HEK293 (cell line): Measurements from ENCODE around the gene LMAN2L.

Experiments used
- CTCF ChIA-PET: fragments of 350-600 bp; formaldehyde crosslinking; extraction: SDS; loops from one replicate; lab custom pipeline; 2021; ENCODE audit warnings: antibody characterized with exemption; lab: Yijun Ruan, JAX
- POLR2A ChIA-PET: fragments of 300-600 bp; formaldehyde crosslinking; extraction: SDS; loops from one replicate; lab custom pipeline; 2020; ENCODE audit warnings: antibody characterized with exemption, inconsistent platforms; lab: Yijun Ruan, JAX
- H3K27ac ChIP-seq: fragments of 200-500 bp; sonication (Bioruptor generic); 2 replicates; pipeline ENCODE4 v1.5.1; 2014; ENCODE audit warnings: low read depth, low read length, control low read depth, inconsistent platforms; ENCODE audit errors: extremely low read depth
- H3K36me3 ChIP-seq, 2 experiments: fragments of 200-500 bp in 1 of 2; sonication (Bioruptor generic) in 1 of 2; 1 replicate in 1 of 2; 2 replicates in 1 of 2; pipeline ENCODE4 v1.5.1; 2014 to 2017; ENCODE audit warnings: inconsistent platforms in 2 of 2, low read length in 2 of 2; ENCODE audit not compliant: control insufficient read depth in 2 of 2, insufficient read depth in 1 of 2
- H3K4me1 ChIP-seq: fragments of 200-500 bp; sonication (Bioruptor generic); 2 replicates; pipeline ENCODE4 v1.5.1; 2014; ENCODE audit warnings: mild to moderate bottlenecking, low read length, inconsistent platforms; ENCODE audit not compliant: control insufficient read depth, insufficient read depth
- H3K4me3 ChIP-seq: 2 replicates; pipeline ENCODE4 v1.5.1; 2011; ENCODE audit warnings: low read depth, mild to moderate bottlenecking, control low read depth, low read length, moderate library complexity
- H3K9me3 ChIP-seq: fragments of 200-500 bp; sonication (Bioruptor generic); 2 replicates; pipeline ENCODE4 v1.5.1; 2014; ENCODE audit warnings: low read depth, low read length, inconsistent platforms; ENCODE audit not compliant: control insufficient read depth, insufficient read depth
- FEZF1 ChIP-seq: fragments of 450-650 bp; formaldehyde crosslinking; IDR thresholded peaks from 2 replicates; pipeline ENCODE4 v1.5.1; 2016; ENCODE audit warnings: missing biosample characterization, missing genetic modification characterization
- GLI2 ChIP-seq: fragments of 450-650 bp; formaldehyde crosslinking; IDR thresholded peaks from 2 replicates; pipeline ENCODE4; 2017; ENCODE audit warnings: missing biosample characterization, missing genetic modification characterization, low read depth, borderline replicate concordance
- IKZF3 ChIP-seq: fragments of 450-650 bp; IDR thresholded peaks from 2 replicates; pipeline ENCODE4 v1.5.0; 2018; ENCODE audit warnings: missing biosample characterization, mild to moderate bottlenecking, missing genetic modification characterization, moderate library complexity
- KLF10 ChIP-seq: fragments of 450-650 bp; IDR thresholded peaks from 2 replicates; pipeline ENCODE4 v1.5.1; 2018; ENCODE audit warnings: missing biosample characterization, mild to moderate bottlenecking, missing genetic modification characterization
- KLF16 ChIP-seq: fragments of 450-650 bp; formaldehyde crosslinking; IDR thresholded peaks from 2 replicates; pipeline ENCODE4 v1.5.1; 2017; ENCODE audit warnings: missing biosample characterization, missing genetic modification characterization
- OSR2 ChIP-seq: fragments of 450-650 bp; formaldehyde crosslinking; IDR thresholded peaks from 2 replicates; pipeline ENCODE4 v1.5.1; 2016; ENCODE audit warnings: missing biosample characterization, missing genetic modification characterization
- SP7 ChIP-seq: fragments of 450-650 bp; formaldehyde crosslinking; IDR thresholded peaks from 2 replicates; pipeline ENCODE4 v1.5.1; 2016; ENCODE audit warnings: missing biosample characterization, missing genetic modification characterization
- ZBTB44 ChIP-seq: fragments of 450-650 bp; IDR thresholded peaks from 2 replicates; pipeline ENCODE4 v1.5.1; 2018; ENCODE audit warnings: missing biosample characterization, mild to moderate bottlenecking, missing genetic modification characterization
- ZFP41 ChIP-seq: fragments of 450-650 bp; formaldehyde crosslinking; IDR thresholded peaks from 2 replicates; pipeline ENCODE4 v1.5.1; 2016; ENCODE audit warnings: missing biosample characterization, missing genetic modification characterization, borderline replicate concordance
- ZNF174 ChIP-seq: fragments of 450-650 bp; formaldehyde crosslinking; IDR thresholded peaks from 2 replicates; pipeline ENCODE4 v1.5.0; 2017; ENCODE audit warnings: missing biosample characterization, mild to moderate bottlenecking, missing genetic modification characterization
- ZNF280C ChIP-seq: fragments of 450-650 bp; formaldehyde crosslinking; IDR thresholded peaks from 2 replicates; pipeline ENCODE4 v1.5.1; 2016; ENCODE audit warnings: missing biosample characterization, missing genetic modification characterization
- ZNF335 ChIP-seq: fragments of 450-650 bp; formaldehyde crosslinking; conservative IDR thresholded peaks from 2 replicates; pipeline ENCODE4 v1.5.1; 2016; ENCODE audit warnings: missing biosample characterization, missing genetic modification characterization
- ZNF341 ChIP-seq: fragments of 450-650 bp; formaldehyde crosslinking; IDR thresholded peaks from 2 replicates; pipeline ENCODE4; 2016; ENCODE audit warnings: low read depth, missing biosample characterization, missing genetic modification characterization
- ZNF366 ChIP-seq: fragments of 450-650 bp; formaldehyde crosslinking; conservative IDR thresholded peaks from 2 replicates; pipeline ENCODE4 v1.5.1; 2016; ENCODE audit warnings: missing biosample characterization, missing genetic modification characterization
- ZNF530 ChIP-seq: fragments of 450-650 bp; formaldehyde crosslinking; IDR thresholded peaks from 2 replicates; pipeline ENCODE4 v1.5.1; 2016; ENCODE audit warnings: low read depth, missing biosample characterization, missing genetic modification characterization
- ZNF600 ChIP-seq: fragments of 450-650 bp; formaldehyde crosslinking; IDR thresholded peaks from 2 replicates; pipeline ENCODE4 v1.5.1; 2016; ENCODE audit warnings: missing biosample characterization, missing genetic modification characterization
- ZNF621 ChIP-seq: fragments of 450-650 bp; formaldehyde crosslinking; IDR thresholded peaks from 2 replicates; pipeline ENCODE4 v1.5.1; 2017; ENCODE audit warnings: missing biosample characterization, missing genetic modification characterization
- ZNF629 ChIP-seq: fragments of 450-650 bp; formaldehyde crosslinking; IDR thresholded peaks from 2 replicates; pipeline ENCODE4 v1.5.1; 2017; ENCODE audit warnings: missing biosample characterization, missing genetic modification characterization
- ZNF639 ChIP-seq: fragments of 450-650 bp; formaldehyde crosslinking; IDR thresholded peaks from 2 replicates; pipeline ENCODE4 v1.5.1; 2016; ENCODE audit warnings: missing biosample characterization, missing genetic modification characterization
- ZNF664 ChIP-seq: fragments of 450-650 bp; formaldehyde crosslinking; IDR thresholded peaks from 2 replicates; pipeline ENCODE4 v1.5.1; 2016; ENCODE audit warnings: missing biosample characterization, missing genetic modification characterization
- ZNF692 ChIP-seq: fragments of 450-650 bp; formaldehyde crosslinking; IDR thresholded peaks from 2 replicates; pipeline ENCODE4 v1.5.1; 2016; ENCODE audit warnings: missing biosample characterization, missing genetic modification characterization
- ZNF777 ChIP-seq: fragments of 450-650 bp; formaldehyde crosslinking; IDR thresholded peaks from 2 replicates; pipeline ENCODE4 v1.5.1; 2017; ENCODE audit warnings: missing biosample characterization, missing genetic modification characterization, borderline replicate concordance
- ZSCAN23 ChIP-seq: fragments of 450-650 bp; formaldehyde crosslinking; IDR thresholded peaks from 2 replicates; pipeline ENCODE4 v1.5.1; 2016; ENCODE audit warnings: missing biosample characterization, missing genetic modification characterization
- ZSCAN30 ChIP-seq: fragments of 450-650 bp; IDR thresholded peaks from 2 replicates; pipeline ENCODE4 v1.5.1; 2018; ENCODE audit warnings: missing biosample characterization, mild to moderate bottlenecking, missing genetic modification characterization, moderate library complexity
- TF ChIP-seq, protein P1 (sequence below): fragments of 450-650 bp; formaldehyde crosslinking; IDR thresholded peaks from 2 replicates; pipeline ENCODE4 v1.5.1; 2016; ENCODE audit warnings: missing biosample characterization, missing genetic modification characterization
- TF ChIP-seq, protein P2 (sequence below): fragments of 450-650 bp; formaldehyde crosslinking; IDR thresholded peaks from 2 replicates; pipeline ENCODE4 v1.5.1; 2016; ENCODE audit warnings: missing biosample characterization, missing genetic modification characterization, low read depth

Gene LMAN2L

GRCh38 chr2:96715658-96716057 is 24.2 kb downstream of the LMAN2L start:
- Histone ChIP-seq H3K27ac (no peak overlapping the region), H3K9me3 (no peaks in the 10 kb centered on the region), H3K36me3 (peaks cover 16 to 35% of the 10 kb centered on the region in 2 experiments), H3K4me3 (no peak overlapping the region), H3K4me1 (peaks cover 3% of the 10 kb centered on the region)
- ChIA-PET CTCF (interaction anchor here (0.8 kb wide), 1 partner anchor 168 kb away, joined by 4 read pairs; no protein-coding TSS in a partner anchor), POLR2A (interaction anchor here (0.7 to 1.4 kb wide), 2 partner anchors 47 to 95 kb away, joined by 3 read pairs; no protein-coding TSS in a partner anchor)
- TF ChIP-seq, protein P1, sequence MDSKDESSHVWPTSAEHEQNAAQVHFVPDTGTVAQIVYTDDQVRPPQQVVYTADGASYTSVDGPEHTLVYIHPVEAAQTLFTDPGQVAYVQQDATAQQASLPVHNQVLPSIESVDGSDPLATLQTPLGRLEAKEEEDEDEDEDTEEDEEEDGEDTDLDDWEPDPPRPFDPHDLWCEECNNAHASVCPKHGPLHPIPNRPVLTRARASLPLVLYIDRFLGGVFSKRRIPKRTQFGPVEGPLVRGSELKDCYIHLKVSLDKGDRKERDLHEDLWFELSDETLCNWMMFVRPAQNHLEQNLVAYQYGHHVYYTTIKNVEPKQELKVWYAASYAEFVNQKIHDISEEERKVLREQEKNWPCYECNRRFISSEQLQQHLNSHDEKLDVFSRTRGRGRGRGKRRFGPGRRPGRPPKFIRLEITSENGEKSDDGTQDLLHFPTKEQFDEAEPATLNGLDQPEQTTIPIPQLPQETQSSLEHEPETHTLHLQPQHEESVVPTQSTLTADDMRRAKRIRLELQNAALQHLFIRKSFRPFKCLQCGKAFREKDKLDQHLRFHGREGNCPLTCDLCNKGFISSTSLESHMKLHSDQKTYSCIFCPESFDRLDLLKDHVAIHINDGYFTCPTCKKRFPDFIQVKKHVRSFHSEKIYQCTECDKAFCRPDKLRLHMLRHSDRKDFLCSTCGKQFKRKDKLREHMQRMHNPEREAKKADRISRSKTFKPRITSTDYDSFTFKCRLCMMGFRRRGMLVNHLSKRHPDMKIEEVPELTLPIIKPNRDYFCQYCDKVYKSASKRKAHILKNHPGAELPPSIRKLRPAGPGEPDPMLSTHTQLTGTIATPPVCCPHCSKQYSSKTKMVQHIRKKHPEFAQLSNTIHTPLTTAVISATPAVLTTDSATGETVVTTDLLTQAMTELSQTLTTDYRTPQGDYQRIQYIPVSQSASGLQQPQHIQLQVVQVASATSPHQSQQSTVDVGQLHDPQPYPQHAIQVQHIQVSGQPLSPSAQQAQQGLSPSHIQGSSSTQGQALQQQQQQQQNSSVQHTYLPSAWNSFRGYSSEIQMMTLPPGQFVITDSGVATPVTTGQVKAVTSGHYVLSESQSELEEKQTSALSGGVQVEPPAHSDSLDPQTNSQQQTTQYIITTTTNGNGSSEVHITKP (tag by site-specific recombination): peak; percentile 44; the same call in 1 of the 2 replicates
- TF ChIP-seq GLI2: no peak
- peak; percentile 73 for TF ChIP-seq SP7 (tag by site-specific recombination)
- TF ChIP-seq ZNF341 (tag by site-specific recombination): no peak
- TF ChIP-seq IKZF3: peak; percentile 93
- TF ChIP-seq ZNF530 (tag by site-specific recombination): no peak
- 0 out of 2 replicates have a peak, but pooled peaks have one; percentile 11 for TF ChIP-seq ZNF335 (tag by site-specific recombination)
- peak; percentile 86 for TF ChIP-seq ZNF629 (tag by site-specific recombination)
- no peak for TF ChIP-seq ZSCAN30 (tag by site-specific recombination)
- TF ChIP-seq ZNF366 (tag by site-specific recombination): peak; percentile 56; the same call in 1 of the 2 replicates
- TF ChIP-seq FEZF1: peak; percentile 63
- 0 out of 2 replicates have a peak, but pooled peaks have one; percentile 64 for TF ChIP-seq ZBTB44 (tag by site-specific recombination)
- TF ChIP-seq ZNF777 (tag by site-specific recombination): no peak
- TF ChIP-seq ZNF174 (tag by site-specific recombination): no peak
- no peak for TF ChIP-seq ZFP41 (tag by site-specific recombination)
- peak; percentile 55; the same call in 1 of the 2 replicates for TF ChIP-seq ZNF692
- no peak for TF ChIP-seq ZNF280C (tag by site-specific recombination)
- TF ChIP-seq KLF10 (tag by site-specific recombination): 0 out of 2 replicates have a peak, but pooled peaks have one; percentile 39
- no peak for TF ChIP-seq ZNF621
- TF ChIP-seq ZNF664: peak; percentile 39; the same call in 1 of the 2 replicates
- TF ChIP-seq KLF16 (tag by site-specific recombination): no peak
- 0 out of 2 replicates have a peak, but pooled peaks have one; percentile 32 for TF ChIP-seq ZNF600 (tag by site-specific recombination)
- TF ChIP-seq ZNF639: peak; percentile 50; the same call in 1 of the 2 replicates
- TF ChIP-seq, protein P2, sequence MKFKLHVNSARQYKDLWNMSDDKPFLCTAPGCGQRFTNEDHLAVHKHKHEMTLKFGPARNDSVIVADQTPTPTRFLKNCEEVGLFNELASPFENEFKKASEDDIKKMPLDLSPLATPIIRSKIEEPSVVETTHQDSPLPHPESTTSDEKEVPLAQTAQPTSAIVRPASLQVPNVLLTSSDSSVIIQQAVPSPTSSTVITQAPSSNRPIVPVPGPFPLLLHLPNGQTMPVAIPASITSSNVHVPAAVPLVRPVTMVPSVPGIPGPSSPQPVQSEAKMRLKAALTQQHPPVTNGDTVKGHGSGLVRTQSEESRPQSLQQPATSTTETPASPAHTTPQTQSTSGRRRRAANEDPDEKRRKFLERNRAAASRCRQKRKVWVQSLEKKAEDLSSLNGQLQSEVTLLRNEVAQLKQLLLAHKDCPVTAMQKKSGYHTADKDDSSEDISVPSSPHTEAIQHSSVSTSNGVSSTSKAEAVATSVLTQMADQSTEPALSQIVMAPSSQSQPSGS (tag by site-specific recombination): peak; percentile 93
- peak; percentile 31; the same call in 1 of the 2 replicates for TF ChIP-seq OSR2 (tag by site-specific recombination)
- TF ChIP-seq ZSCAN23 (tag by site-specific recombination): 0 out of 2 replicates have a peak, but pooled peaks have one; percentile 30
